ENCODE data around the gene CLPSL1.

Gene CLPSL1

DNA sequence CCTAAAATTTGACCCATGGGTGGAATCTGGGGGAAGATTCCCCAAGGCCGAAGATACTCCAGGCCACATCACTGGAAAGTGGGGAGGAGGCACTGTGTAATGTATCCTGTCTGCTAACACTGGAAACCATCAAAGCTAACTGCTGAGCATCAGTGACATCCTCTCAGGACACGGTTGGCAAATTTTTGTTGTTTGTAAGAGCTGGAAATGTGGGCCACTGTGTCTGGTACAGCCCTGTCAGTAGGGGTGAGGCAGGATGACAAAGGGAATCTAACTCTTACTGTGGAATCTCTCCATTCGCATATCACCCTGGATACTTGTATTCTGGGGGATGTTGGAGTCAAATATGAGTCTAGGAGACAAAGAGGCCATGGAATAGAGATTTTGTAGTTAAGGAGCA lies 21.4 kb upstream of the CLPSL1 start:
- no peak for DNase-seq (ENCODE audit: low read depth)

DNA sequence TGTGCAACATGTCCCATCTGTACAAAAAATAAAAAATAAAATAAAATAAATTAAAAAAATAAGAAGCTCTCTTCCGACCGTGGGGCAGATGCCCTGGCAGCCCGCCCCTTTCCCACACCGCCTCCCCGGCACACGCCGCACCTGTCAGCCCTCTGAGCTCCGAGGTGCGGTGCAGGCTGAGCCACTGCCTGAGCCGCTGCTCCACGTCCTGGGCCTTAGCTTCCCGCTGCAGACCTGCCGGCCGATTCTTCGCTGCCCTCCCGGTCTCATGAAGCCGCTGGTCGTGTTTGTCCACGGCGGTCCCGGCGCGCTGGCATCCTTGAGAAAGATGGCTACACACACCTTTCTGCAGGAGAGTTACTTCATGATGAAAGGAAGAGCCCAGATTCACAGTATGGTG lies 15.1 kb upstream of the CLPSL1 start:
- no peak for DNase-seq (ENCODE audit: low read depth)

DNA sequence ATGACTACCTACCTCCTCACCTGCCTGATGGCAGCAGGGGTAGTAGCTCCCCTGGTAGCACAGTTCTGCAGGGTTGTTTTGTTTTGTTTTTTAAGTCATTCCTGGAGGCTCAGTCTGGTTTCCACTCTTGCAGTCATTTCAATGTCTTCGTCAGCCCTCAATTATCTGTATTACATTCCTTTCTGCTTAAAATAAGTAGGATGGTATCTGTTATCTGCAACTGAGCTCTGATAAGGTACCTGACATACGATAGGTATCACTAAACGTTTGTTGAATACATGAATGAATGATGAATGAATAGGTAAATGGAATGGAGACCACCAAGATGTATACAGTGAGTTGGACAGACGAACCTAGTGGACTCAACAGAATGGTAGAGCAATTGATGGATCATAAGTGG lies 11.6 kb upstream of the CLPSL1 start:
- DNase-seq (ENCODE audit: low read depth) = no peak

DNA sequence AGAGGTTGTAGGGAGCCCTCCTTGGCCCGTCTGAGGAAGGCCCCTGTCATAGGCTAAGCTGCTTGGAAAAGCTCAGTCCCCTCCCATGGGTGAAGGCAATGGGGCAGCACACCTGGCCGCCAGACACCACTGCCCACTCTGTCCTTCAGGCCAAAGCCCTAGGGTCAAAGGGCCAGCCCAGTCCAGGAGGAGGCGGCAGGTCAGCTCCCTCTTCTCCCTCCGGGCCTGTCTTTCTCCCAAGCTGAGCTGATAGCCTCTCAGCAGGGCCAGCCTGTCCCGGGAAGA lies 9.5 kb upstream of the CLPSL1 start:
- no peak for DNase-seq (ENCODE audit: low read depth)

DNA sequence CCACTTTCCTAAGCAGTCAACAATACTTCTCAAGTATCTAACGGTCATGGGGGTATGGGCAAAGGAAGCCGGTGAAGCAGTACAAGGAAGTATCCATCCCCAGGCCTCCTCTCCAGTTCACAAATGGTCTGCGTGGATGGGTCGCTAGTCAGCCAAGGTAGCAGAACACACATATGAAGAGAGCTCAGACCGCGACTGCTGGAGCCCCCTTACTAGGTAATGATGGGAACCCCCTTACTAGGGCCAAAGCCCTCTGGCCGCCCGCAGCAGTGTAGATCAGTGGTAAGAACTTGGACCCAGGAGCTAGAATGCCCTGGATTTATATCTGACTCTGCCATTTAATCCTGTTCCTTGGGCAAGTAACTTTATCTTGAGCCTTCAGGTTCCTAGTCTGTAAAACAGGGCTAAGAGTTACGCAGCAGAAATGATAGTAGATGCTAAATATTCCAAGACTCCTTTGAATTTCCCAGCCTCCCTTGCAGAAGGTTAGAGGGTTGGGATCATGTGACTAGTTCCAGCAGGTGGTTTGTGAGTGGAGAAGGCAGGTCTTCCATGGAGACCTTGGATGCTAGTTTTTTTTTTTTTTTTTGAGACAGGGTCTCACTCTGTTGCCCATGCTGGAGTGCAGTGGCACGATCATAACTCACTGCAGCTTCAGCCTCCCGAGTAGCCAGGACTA lies 6.6 kb upstream of the CLPSL1 start:
- DNase-seq (ENCODE audit: low read depth) = no peak

DNA sequence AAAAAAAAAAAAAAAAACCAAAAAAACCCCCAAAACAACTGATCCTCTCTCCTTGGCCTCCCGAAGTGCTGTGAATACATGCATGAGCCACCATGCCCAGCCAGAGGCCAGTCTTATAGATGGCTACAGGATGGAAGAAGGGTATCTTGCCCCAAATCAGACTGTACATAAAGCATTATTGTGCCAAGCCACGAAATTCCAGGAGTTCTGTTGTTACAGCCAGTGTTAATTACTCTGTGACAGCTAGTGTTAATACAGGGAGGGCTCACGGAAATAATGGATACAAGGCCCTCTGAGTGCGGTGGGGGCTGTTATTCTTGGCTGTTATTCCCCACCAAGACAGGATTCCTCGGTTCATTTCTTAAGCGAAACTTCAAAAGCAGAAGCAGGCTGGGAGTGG lies 5.8 kb upstream of the CLPSL1 start:
- no peak for DNase-seq (ENCODE audit: low read depth)

DNA sequence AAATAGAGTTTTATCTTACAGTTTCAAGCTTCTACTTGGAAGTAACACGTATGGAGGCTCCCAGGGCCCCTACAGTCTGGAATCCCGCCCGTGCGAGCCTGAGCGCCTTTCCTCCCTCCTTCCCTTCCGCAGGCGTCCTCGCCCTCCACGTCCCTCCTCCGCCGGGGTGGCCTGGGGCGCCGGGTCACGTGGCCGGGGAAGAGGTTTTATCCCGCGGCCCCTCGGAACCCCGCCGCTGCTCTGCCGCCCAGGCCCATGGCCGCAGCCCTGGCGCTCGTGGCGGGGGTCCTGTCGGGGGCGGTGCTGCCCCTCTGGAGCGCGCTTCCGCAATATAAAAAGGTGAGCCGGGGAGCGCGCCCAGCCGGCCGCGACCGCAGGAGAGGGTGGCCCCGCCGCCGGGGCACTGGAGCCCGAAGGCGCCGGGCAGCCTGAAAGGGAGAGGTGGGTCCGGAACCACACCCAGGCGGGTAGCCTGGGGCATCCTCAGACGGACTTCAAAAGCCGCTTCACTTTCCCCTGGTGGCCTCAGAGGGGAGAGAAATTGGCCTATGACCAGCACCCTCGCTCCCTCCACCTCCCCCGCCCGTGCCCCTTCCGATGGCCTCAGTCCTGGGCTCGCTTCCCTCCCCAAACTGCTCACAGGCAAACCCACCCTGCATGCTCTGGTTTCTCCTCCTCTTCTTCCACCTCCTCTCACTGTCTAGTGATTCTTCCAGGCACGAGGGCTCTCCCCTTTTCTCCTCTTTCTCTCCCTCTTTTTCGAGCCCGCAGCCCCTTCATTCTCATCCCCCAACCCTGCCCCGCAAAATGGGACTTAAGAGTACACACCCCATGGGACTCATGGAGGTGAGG lies 4.2 kb upstream of the CLPSL1 start, which contains the start of gene CLPSL2:
TSS of gene CLPSL2 (plus strand) at position 235 of the 852 bp plus-strand sequence. CDS start at position 256, 21 bp downstream.
- no peak for DNase-seq (ENCODE audit: low read depth)

DNA sequence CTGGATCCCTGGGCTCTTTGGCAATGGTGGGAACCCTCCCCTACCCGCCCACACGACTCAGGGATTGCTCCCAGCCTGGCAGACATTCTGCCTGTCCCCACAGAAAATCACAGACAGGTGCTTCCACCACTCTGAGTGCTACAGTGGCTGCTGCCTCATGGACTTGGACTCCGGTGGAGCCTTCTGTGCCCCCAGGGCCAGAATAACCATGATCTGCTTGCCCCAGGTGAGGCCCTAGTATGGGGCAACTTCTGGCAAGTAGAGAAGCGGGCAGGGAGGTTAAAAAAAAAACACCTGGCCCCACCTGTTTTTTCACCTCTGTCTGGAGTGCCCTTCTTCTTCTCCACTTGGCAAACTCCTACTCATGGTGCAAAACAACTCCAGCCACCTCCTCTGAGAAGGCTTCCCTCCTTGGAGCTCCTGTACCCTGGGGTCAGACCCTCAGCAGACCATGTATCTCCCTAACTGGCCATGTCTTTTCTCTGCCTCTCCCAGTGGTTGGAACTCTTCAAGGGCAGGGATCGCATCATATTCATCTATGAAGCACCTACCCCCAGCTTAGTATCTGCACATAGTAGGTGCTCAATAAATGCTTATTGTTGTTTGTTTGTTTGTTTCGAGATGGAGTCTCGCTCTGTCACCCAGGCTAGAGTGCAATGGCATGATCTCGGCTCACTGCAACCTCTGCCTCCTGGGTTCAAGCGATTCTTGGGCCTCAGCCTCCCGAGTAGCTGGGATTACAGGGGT lies 3.3 kb upstream of the CLPSL1 start:
- no peak for DNase-seq (ENCODE audit: low read depth)

DNA sequence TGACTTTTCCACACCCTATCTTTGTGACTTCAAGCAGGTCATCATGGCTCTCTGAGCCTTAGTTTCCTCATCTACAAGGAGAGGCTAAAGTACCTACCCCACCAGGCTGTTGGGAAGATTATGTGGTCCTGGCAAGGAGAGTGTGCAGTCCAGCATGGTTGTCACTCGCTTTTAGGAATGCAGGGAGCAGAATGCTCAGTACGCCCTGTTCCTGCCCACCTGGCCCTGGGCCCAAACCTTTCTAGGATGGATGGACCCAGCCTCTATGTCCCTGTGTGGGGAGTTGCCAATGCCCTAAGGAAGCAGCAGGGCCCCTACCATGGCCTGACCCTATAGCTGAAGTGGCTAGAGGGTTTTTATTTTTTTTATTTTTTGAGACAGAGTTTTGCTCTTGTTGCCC lies 2.4 kb upstream of the CLPSL1 start:
- DNase-seq (ENCODE audit: low read depth) = no peak

DNA sequence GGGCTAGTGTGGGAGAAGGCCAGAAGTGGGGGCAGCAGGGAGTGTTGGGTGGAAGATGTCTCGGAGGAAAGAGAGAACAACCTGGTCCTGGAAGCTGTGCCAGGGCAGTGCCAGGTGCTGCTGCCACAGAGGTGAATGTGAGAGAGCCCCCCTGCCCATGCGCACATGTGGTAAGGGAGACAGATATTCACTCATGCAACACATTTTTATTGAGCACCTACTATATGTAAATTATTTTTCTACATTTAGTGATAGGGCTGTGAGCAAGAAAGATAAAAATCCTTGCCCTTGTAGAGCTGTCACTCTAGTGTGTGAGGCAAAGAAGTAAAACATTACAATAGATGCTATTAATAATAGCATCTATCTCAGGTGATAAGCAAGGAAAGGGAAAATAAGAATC lies 471 bp downstream of the CLPSL1 start:
- DNase-seq (ENCODE audit: low read depth) = no peak

DNA sequence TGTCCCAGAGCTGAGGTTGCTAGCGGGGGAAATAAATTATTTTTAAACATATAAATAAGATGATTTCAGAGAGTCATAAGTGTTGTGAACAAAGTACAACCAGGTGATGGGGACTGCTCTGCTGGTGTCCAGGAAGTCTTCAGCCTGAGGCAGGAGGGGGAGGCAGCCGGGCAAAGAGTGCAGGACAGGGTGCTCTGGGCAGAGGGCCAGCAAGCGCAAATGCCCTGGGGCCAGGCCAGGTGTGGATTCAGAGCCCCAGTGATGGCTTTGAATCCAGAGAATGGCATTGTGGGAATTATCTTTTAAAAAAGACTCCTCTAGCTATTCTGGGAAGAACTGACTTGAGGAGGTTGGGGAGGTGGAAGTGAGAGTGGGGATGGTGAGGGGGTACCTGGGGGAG lies 1.6 kb downstream of the CLPSL1 start:
- DNase-seq (ENCODE audit: low read depth) = no peak

DNA sequence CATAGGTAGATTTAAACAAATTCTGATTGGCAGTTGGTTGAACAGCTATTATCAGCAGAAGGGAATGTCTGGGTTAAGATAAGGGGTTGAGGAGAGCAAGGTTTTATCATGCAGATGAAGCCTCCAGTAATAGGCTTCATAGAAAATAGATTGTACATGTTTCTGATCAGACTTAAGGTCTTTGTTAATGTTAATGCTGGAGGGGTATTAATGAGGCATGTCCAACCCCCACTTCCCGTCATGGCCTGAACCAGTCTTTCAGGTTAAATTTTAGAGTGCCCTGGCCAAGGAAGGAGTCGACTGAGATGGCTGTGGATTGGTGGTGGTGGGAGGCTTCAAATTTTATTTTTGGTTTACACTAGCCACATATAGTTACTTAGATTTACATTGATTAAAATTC lies 3.4 kb downstream of the CLPSL1 start:
- DNase-seq (ENCODE audit: low read depth) = no peak

DNA sequence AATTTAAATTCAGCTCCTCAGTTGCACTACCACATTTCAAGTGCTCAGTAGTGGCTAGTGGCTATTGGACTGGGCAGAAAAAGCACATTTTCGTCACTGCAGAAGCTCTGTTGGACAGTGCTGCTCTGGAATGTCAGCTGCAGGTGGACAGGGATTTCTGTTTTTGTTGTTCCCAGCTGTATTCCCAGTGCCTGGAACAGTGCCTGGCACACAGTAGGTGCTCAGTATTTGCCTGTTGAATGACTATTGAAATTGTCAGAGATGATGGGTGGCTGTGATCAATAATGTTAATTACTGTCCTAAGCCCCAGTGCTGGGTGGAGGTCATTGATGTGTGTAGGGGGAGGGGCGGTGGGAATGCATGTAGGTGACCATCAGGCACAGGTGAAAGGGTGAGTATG lies 5.5 kb downstream of the CLPSL1 start:
- DNase-seq (ENCODE audit: low read depth) = no peak

DNA sequence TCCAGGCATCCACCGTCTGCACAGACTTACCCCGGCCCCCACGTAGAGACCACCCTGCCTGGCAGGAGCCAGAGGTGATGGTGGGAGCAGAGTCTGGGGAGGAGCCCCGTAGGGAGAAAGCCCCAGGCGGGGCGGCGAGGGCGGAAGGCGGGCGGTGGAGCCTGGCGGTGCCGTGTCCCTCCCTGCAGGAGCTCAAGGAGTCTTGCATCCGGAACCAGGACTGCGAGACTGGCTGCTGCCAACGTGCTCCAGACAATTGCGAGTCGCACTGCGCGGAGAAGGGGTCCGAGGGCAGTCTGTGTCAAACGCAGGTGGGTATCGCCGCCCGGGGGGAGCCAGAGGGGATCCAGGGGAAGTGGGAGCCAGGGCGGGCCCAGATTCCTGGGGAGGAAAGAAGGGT lies 6.0 kb downstream of the CLPSL1 start:
- no peak for DNase-seq (ENCODE audit: low read depth)

DNA sequence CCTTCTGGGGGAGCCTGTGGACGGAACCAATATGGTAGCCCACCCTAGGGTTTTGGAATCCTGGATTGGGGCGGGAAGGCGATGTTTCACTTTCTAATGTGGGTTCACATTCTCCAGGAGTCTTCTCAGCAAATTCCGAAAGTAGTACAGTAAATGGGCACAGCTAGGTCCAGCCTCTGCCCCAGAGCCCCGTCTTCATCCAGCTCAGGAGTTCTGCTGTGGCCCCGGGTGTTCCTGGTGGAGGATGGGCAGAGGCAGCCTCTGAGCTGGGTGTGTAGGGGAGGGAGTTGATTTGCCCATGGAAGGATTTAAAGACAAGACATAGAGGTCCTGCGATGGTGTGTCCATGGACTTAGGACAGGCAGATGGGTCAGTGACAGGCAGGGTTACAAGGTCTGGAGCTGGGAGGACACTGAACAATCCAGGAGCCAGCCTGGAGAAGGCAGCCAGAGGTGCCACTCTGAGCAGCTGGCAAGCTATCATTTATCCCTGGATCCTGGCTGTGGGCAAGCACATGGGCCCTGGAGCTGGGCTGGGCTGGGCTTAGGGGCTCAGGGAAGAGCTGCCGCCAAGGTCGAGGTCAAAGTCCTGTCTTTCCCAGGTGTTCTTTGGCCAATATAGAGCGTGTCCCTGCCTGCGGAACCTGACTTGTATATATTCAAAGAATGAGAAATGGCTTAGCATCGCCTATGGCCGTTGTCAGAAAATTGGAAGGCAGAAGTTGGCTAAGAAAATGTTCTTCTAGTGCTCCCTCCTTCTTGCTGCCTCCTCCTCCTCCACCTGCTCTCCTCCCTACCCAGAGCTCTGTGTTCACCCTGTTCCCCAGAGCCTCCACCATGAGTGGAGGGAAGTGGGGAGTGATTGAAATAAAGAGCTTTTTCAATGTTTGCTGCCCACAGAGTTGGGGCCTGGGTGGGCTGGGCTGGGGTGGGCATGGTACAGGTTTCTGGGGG lies 6.7 kb downstream of the CLPSL1 start:
- DNase-seq (ENCODE audit: low read depth) = no peak

DNA sequence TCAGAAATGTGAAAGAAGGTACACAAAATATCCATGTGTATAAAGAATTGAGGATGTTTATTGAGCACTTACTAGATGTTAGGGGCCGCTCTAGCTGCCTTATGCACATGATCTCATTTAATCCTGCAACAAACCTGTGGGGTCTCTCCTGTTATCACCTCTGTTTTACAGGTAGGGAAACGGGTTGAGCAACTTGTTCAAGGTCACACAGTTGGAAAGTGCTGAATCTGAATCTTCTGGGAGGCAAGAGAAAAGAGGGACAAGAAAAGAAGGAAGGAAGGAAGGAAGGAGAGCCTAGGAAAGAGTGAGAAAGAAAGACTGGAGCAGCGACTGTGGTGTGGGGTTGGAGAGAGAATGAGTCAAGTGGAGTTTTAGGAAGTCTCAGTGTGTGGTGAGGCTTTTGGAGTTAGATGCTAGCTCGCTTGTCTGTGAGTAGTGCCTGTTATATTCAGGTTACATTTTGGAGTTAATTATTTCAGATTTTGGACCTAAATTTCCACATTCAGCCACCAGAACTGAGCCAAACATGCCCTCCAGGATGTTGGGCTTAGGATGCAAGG lies 7.7 kb downstream of the CLPSL1 start:
- DNase-seq (ENCODE audit: low read depth) = no peak

DNA sequence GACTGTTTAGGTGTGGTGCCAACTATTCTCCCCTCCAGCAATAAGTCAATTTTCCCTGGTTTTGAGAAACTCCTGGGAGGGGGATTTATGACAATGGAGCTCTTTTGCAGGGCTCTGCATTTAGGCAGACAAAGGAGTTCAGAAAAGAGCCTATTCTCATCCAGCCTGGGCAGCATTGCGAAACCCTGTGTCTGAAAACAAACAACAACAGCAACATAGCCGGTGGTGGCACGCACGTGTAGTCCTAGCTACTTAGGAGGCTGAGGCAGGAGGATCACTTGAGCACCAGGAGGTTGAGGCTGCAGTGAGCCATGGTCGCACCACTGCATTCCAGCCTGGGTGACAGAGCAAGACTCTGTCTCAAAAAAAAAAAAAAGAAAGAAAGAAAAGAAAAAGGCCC lies 9.9 kb downstream of the CLPSL1 start:
- no peak for DNase-seq (ENCODE audit: low read depth)

DNA sequence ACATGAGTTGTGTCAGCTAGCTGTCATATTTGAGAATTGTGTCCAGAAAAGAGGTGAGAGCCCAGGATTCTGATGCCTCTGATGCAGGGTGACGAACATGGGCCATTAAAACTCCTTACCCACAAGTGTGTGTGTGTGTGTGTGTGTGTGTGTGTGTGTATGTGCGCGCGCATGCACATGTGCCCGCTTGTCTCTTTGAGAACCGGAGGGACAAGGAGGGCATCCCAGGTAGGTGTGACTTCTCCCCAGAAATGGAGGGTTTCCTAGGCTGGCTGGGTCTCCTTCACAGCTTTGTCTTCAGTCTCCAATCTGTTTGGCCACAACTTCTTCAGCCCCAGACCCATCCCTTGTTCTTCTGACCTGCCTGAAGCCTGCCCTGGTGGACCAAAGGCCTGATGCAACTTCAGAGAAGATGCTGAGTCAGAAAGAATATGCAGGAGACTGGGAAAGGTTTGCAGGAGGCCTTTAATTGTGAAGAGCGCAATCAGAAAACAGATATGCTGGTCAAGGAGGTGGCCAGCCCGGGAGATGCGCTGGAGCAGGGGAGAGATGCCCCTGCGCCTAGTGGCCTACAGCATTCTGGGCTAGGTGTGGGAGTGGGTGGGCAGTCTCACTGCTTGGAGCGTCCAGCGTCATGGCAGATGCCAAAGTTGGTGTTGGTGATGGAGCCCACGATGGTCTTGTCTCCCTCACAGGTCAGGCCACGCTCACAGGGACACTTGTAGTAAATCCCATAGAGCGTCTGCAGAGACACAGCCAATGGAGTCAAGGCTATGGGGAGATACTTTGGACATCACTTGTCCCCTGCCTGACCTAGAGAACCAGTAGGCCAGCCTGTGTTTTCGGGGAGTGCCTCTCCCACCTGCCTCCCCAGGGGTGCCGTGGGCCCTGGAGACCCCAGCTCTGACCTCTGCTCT lies 14.0 kb downstream of the CLPSL1 start:
- DNase-seq (ENCODE audit: low read depth) = no peak

DNA sequence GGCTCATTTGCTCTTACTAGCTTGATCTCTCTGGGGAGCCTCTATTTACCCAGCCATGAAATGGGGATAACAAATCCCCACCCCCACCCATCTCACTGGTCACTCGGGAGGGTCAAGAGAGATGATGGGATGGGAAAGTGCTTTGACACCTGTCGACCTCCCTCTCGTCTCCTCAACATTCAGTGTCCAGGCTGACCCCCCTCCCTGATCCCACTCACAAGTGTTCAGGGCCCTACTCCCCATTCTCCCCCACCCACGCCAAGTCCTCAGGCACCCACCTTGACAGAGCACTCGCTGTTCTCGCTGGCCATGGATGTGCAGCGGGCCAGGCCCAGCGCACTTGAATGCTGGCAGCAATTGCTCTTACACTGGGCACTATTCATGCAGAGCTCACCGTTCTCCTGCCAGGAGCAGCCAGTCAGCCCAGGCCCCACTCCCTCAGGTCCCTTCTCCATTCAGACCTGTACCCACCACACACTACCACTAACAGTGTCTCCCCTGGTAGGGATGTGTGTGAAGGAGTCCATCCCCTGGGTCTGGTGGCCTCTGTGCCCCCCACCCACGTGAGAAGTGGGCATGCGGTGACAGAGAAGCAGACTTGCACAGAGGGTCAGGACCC lies 14.7 kb downstream of the CLPSL1 start:
- DNase-seq (ENCODE audit: low read depth) = no peak

DNA sequence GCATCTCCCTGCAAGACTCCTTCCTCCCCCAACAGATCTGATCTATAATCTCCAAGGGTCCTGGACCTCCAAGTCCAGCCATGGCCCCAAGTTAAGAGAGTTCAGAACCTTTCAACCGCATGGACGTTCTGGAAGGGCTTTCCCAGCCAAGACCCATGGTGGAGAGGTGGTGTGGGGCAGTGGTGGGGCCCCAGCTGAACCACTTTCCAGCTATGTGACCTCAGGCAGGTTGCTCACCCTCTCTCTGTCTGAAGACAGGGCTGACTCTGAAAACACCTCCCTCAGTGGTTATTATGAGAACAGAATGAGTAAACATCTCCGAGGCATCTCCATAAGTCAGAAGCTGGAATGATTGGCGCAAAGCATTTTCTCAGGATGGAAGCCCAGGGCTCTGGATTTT lies 15.4 kb downstream of the CLPSL1 start:
- DNase-seq (ENCODE audit: low read depth) = no peak
